Hepatocyte (in vitro differentiated cells): ENCODE measurements around the gene PFDN6. TPM values are rescaled to one million over a fixed set of nuclear protein-coding genes. Genes with fewer than 3 reads are reported as not detected.

Source experiments
- DNase-seq: peaks from one replicate; pipeline ENCODE4 v3.0.0-alpha.2; 2016; ENCODE audit warnings: low spot score
- H2AFZ ChIP-seq: fragments of 200-600 bp; sonication (generic); 2 replicates; pipeline ENCODE4 v1.6.0; 2016; ENCODE audit warnings: antibody characterized with exemption, mild to moderate bottlenecking
- H3K27ac ChIP-seq: fragments of 200-600 bp; sonication (generic); 2 replicates; pipeline ENCODE4 v1.5.1; 2016; ENCODE audit warnings: mild to moderate bottlenecking
- H3K27me3 ChIP-seq: fragments of 200-600 bp; sonication (generic); 2 replicates; pipeline ENCODE4 v1.6.1; 2016
- H3K36me3 ChIP-seq: fragments of 200-600 bp; sonication (generic); replicated peaks from 2 replicates; pipeline ENCODE4 v1.5.1; 2016; ENCODE audit warnings: low read depth; ENCODE audit not compliant: insufficient read depth
- H3K4me1 ChIP-seq: fragments of 200-600 bp; sonication (generic); 2 replicates; pipeline ENCODE4 v1.5.1; 2016; ENCODE audit warnings: mild to moderate bottlenecking, moderate library complexity; ENCODE audit not compliant: insufficient read depth
- H3K4me2 ChIP-seq: fragments of 200-600 bp; sonication (generic); 2 replicates; pipeline ENCODE4 v1.6.0; 2016
- H3K4me3 ChIP-seq: fragments of 200-600 bp; sonication (generic); 2 replicates; pipeline ENCODE4 v1.5.1; 2016; ENCODE audit warnings: mild to moderate bottlenecking
- H3K79me2 ChIP-seq: fragments of 200-600 bp; sonication (generic); 2 replicates; pipeline ENCODE4 v1.6.0; 2017; ENCODE audit warnings: mild to moderate bottlenecking
- H3K9me2 ChIP-seq: fragments of 200-600 bp; sonication (generic); replicated peaks from 2 replicates; pipeline ENCODE4 v1.6.0; 2017; ENCODE audit warnings: mild to moderate bottlenecking; ENCODE audit not compliant: insufficient read depth
- H3K9me3 ChIP-seq: fragments of 200-600 bp; sonication (generic); 2 replicates; pipeline ENCODE4 v1.5.1; 2016; ENCODE audit warnings: low read depth, mild to moderate bottlenecking
- H4K20me1 ChIP-seq: fragments of 200-600 bp; sonication (generic); 2 replicates; pipeline ENCODE4 v1.6.0; 2016; ENCODE audit warnings: mild to moderate bottlenecking; ENCODE audit not compliant: insufficient read depth, poor library complexity, severe bottlenecking
- EZH2 ChIP-seq: fragments of 200-600 bp; sonication (generic); IDR thresholded peaks from 2 replicates; pipeline ENCODE4 v1.6.1; 2016; ENCODE audit warnings: antibody characterized with exemption, mild to moderate bottlenecking, borderline replicate concordance
- EZH2phosphoT487 ChIP-seq: fragments of 200-600 bp; sonication (generic); IDR thresholded peaks from one replicate; pipeline ENCODE4 v1.6.1; 2018; ENCODE audit warnings: antibody characterized with exemption, mild to moderate bottlenecking, low read depth, moderate library complexity; ENCODE audit not compliant: unreplicated experiment, severe bottlenecking
- whole genome bisulfite sequencing: methylation state at CpG from one replicate; pipeline ENCODE4 v1.1.6; 2016; ENCODE audit warnings: low lambda C conversion rate; ENCODE audit errors: missing lambda C conversion rate; 5-methylcytosine and 5-hydroxymethylcytosine counted together
- polyA plus RNA-seq: library from polyadenylated mRNA; unstranded; fragments of >200 nt; fragmentation: Nextera tagmentation; extraction: Ambion mirVana; gene quantifications from 2 replicates; pipeline ENCODE4 v1.2.1, GENCODE V29; 2016
- total RNA-seq: library from RNA; depleted of rRNA; stranded (reverse); fragments of >200 nt; gene quantifications from 2 replicates; pipeline ENCODE4 v1.2.3, GENCODE V29; 2014
- TF ChIP-seq, protein P1 (sequence below): fragments of 200-600 bp; sonication (generic); IDR thresholded peaks from 2 replicates; pipeline ENCODE4 v1.5.1; 2016; ENCODE audit warnings: antibody characterized with exemption, mild to moderate bottlenecking; ENCODE audit not compliant: poor library complexity

The PFDN6 gene
- total and polyA plus RNA-seq, 2 experiments from 2014 or later, result 19.5 to 52.7 TPM

DNA sequence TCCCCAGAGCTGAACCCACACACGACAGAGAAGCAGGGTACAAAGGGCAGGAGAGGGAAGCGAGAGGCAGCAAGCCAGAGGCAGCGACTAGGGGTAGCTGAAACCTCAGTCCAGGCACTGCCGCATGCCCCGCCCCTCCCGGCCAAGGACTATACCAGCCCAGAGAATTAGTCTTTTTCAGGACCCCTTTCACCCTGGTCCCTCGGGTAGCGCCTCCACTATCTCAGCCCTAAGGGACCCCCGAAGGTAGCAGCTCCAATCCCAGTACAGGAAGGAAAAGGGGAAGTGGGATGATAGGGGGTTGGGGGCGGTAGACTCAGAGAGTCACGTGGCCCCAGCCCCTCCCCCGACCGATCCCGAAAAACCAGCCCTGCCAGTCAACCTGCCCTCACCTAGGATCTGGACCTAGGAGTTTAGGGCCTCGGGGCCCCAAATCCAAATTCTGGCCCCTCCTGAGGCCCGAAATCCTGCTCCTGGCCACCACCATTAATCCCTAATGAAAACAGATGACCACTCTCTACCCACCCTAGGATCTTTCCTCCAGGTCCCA, 8.1 kb downstream of the PFDN6 start:
- WGBS, result 9% methylated on average over 16 of the region's 16 CpGs

DNA sequence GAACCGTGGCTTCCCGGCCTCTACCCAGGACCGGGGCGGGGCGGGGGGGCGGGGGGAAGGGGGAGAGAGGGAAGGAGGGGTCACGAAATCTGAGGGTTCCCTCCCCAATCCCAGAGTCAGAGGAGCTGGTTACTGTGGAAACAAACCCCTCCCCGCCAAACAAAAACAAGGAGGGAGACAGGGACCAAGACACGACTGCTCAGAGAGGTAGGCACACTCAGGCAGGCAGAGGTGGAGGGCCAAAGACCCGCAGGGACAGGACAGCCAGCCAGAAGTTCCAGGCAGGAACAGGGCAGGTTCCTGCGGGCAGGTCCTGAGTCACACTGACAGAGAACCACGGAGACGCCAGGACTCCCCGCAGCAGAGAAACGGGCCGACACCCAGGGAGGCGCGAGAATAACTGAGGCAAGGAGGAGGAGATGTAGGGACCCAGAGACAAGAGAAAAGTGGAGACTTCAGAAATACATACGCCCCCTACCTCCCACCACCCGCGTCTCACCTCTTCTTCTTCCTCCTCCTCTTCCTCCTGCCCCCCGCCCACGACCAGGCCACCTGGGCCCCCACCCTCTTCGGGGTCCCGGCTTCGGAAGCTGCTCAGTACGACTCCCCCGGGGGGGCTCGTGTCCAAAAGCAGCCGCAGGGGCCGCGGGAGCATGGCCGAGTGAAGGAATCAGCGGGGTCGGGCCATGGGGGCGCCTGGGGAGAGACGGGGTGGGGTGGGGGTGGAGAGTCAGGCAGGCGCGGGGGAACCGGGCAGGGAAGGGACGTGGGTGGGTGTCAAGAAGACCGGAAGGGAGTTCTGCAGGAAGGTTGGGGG, 8.8 kb downstream of the PFDN6 start:
- peak; percentile 79 for DNase-seq

More for the DNA sequence above, 8.1 kb downstream of the PFDN6 start:
- Histone ChIP-seq H3K9me3 (no peaks in the 10 kb centered on the region), H3K79me2 (peaks cover 44% of the 10 kb centered on the region), H2AFZ (no peak overlapping the region), H4K20me1 (peaks cover 5% of the 10 kb centered on the region), H3K9me2 (no peaks in the 10 kb centered on the region), H3K27ac (peak overlapping the region; percentile 99), H3K4me2 (peak overlapping the region; percentile 94), H3K4me3 (peak overlapping the region; percentile 82), H3K36me3 (no peaks in the 10 kb centered on the region), H3K27me3 (no peaks in the 10 kb centered on the region), H3K4me1 (peaks cover 16% of the 10 kb centered on the region)
- DNase-seq, result peak; percentile 69
- TF ChIP-seq EZH2 (no peak), EZH2phosphoT487 (no peak)
- TF ChIP-seq, protein P1, sequence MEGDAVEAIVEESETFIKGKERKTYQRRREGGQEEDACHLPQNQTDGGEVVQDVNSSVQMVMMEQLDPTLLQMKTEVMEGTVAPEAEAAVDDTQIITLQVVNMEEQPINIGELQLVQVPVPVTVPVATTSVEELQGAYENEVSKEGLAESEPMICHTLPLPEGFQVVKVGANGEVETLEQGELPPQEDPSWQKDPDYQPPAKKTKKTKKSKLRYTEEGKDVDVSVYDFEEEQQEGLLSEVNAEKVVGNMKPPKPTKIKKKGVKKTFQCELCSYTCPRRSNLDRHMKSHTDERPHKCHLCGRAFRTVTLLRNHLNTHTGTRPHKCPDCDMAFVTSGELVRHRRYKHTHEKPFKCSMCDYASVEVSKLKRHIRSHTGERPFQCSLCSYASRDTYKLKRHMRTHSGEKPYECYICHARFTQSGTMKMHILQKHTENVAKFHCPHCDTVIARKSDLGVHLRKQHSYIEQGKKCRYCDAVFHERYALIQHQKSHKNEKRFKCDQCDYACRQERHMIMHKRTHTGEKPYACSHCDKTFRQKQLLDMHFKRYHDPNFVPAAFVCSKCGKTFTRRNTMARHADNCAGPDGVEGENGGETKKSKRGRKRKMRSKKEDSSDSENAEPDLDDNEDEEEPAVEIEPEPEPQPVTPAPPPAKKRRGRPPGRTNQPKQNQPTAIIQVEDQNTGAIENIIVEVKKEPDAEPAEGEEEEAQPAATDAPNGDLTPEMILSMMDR, result no peak

DNA sequence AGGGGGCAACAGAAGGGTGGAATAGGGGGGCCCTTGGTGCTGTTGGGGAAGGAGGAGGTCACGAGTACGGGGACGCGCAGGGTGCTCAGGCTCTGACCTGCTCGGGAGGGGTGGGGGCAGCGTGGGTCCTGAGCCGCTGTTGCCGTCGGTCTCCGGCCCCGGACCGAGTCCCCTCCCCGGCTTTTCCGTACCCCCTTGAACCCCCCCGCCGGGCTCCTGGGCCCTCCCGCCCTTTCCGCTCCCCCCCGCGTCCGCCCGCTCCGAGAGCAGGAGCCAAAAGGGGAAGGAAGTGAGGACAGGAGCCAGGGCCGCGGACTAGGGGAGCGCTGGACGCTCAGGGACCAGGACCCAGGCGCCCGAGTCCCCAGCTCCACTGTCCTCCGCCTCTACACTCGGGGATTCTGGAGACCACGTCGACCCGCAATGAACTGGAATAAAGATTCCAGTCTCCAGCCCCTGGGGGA, 9.4 kb downstream of the PFDN6 start, which contains the start of gene RGL2:
Gene RGL2, minus strand, starts transcription at position 170 of the 464 bp plus-strand sequence. CDS start 332 bp downstream, outside the sequence.
- Histone ChIP-seq H3K4me3 (peak within 1 kb of the TSS; percentile 82), H3K9me3 (no peaks in the 10 kb centered on the region), H2AFZ (peak within 1 kb of the TSS; percentile 93), H3K4me1 (peaks cover 16% of the 10 kb centered on the region), H3K4me2 (peak within 1 kb of the TSS; percentile 94), H3K79me2 (peaks cover 53% of the 10 kb centered on the region), H3K36me3 (no peaks in the 10 kb centered on the region), H3K9me2 (no peaks in the 10 kb centered on the region), H3K27me3 (no peaks in the 10 kb centered on the region), H3K27ac (peak within 1 kb of the TSS; percentile 99), H4K20me1 (peaks cover 8% of the 10 kb centered on the region)
- 0% methylated on average over 7 of the region's 34 CpGs for WGBS
- TF ChIP-seq EZH2 (no peak), EZH2phosphoT487 (no peak)
- TF ChIP-seq, protein P1, result no peak
- peak; percentile 77 for DNase-seq

More for the DNA sequence above, 8.8 kb downstream of the PFDN6 start:
- H3K36me3 ChIP-seq, result no peaks in the 10 kb centered on the region
- peaks cover 51% of the 10 kb centered on the region for H3K79me2 ChIP-seq
- peak overlapping the region; percentile 82 for H3K4me3 ChIP-seq
- H3K9me2 ChIP-seq, result no peaks in the 10 kb centered on the region
- peak overlapping the region; percentile 93 for H2AFZ ChIP-seq
- H4K20me1 ChIP-seq, result peaks cover 8% of the 10 kb centered on the region
- H3K4me2 ChIP-seq, result peak overlapping the region; percentile 94
- no peak for TF ChIP-seq EZH2
- TF ChIP-seq, protein P1, result no peak
- no peak for TF ChIP-seq EZH2phosphoT487
- H3K27me3 ChIP-seq, result no peaks in the 10 kb centered on the region
- peaks cover 16% of the 10 kb centered on the region for H3K4me1 ChIP-seq
- peak overlapping the region; percentile 99 for H3K27ac ChIP-seq
- H3K9me3 ChIP-seq, result no peaks in the 10 kb centered on the region
- 2% methylated on average over 22 of the region's 42 CpGs for WGBS
